Fibroblast of lung (primary cell): ENCODE data around the gene ADGRA3.

Experiments
- CTCF ChIP-seq, 2 donors: IDR thresholded peaks in 1 of 2; conservative IDR thresholded peaks in 1 of 2; 1 replicate in 1 of 2; 2 replicates in 1 of 2; pipeline ENCODE4 v1.5.1; 2011 to 2012; ENCODE audit warnings: low read length in 2 of 2, control low read depth in 1 of 2, inconsistent platforms in 1 of 2, low read depth in 1 of 2, mild to moderate bottlenecking in 1 of 2
- EZH2 ChIP-seq: IDR thresholded peaks from 2 replicates; pipeline ENCODE4 v1.5.1; 2012; ENCODE audit warnings: low read length, control low read depth, mild to moderate bottlenecking; ENCODE audit errors: missing control alignments

DNA sequence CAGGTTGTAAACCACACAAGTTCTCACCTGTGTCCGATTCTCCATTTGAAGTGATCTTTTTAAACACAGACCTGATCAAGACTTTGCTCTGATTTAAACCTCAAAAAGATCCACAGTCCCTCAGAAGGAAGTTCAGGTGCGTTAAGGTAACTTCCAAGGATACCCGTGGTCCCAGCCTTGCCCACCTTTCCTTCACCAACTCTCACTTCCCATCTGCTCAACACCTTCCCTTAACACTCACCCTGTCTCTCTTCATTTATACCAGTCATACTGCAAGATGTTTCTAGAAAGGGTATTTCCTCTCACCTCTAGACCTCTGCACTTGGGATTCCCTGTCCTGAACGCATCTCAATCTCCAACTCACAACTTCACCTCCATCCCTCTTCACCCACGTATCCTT is 49.9 kb downstream of the ADGRA3 start:
- TF ChIP-seq CTCF (conservative IDR thresholded peaks at IDR 0.05 in 1 of 2, IDR thresholded peaks at IDR 0.05 in 1 of 2; ENCODE audit: low read depth in 1 of 2, low read length in 2 of 2) (no peak), EZH2 (no peak)
